ENCODE data around the gene SP140. TPM values are rescaled to one million over a fixed set of nuclear protein-coding genes. Genes with fewer than 3 reads are reported as not detected.

Gene SP140
- total RNA-seq, 2 donors from 2014 or later: not detected

DNA sequence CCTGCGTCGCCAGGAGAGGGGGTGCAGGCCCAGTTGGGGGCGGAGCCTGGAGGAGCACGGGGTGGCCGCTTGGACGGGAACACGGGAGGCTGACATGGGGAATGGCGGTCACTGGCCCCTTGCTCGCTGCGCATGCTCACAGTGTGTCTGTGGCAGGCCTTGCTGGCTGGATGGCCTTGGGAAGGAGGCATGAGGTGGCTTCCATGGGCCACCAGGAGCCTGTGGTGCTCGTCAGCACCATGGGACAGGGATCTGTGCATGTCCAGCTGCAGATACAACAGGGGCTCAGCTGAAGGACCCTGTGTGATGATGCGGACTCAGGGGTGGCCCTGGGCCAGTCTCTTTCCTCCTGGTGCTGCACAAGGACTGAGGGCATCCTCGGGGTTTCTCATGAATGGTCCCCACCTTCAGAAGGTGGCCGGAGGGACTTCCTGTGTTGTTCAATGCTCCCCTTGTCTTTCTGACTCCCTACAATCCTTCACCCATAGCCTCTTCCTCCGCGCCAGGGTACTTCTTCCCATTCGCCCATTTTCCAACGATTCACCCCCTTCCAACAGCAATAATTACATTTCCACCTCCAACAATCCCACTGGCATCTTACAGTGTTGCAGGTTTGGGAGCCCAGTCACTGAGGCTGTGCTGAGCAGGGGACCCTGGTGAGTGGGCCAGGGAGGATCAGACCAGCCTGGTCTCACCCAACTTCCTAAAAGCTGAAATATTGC, 98.0 kb downstream of the SP140 start:
- H3K4me3 ChIP-seq (ENCODE audit: low read length): no peak overlapping the region
- no peak overlapping the region for H3K9ac ChIP-seq (ENCODE audit: extremely low read depth, low read length, poor library complexity, severe bottlenecking)
- peak; percentile 58 for DNase-seq
- no peaks in the 10 kb centered on the region for H3K27me3 ChIP-seq (ENCODE audit: control insufficient read depth, insufficient read depth, low read length, poor library complexity, severe bottlenecking)
- H3K36me3 ChIP-seq (ENCODE audit: control insufficient read depth, insufficient read depth, low read length): no peaks in the 10 kb centered on the region
- peaks cover 41% of the 10 kb centered on the region for H3K9me3 Mint-ChIP-seq
- no peak overlapping the region for H3K27ac Mint-ChIP-seq
- no peak overlapping the region for H3K27ac ChIP-seq (ENCODE audit: low read depth, low read length)
- TF ChIP-seq, protein P1, sequence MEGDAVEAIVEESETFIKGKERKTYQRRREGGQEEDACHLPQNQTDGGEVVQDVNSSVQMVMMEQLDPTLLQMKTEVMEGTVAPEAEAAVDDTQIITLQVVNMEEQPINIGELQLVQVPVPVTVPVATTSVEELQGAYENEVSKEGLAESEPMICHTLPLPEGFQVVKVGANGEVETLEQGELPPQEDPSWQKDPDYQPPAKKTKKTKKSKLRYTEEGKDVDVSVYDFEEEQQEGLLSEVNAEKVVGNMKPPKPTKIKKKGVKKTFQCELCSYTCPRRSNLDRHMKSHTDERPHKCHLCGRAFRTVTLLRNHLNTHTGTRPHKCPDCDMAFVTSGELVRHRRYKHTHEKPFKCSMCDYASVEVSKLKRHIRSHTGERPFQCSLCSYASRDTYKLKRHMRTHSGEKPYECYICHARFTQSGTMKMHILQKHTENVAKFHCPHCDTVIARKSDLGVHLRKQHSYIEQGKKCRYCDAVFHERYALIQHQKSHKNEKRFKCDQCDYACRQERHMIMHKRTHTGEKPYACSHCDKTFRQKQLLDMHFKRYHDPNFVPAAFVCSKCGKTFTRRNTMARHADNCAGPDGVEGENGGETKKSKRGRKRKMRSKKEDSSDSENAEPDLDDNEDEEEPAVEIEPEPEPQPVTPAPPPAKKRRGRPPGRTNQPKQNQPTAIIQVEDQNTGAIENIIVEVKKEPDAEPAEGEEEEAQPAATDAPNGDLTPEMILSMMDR (conservative IDR thresholded peaks at IDR 0.05): no peak
- WGBS, 2 experiments (ENCODE audit: insufficient coverage in 1 of 2, insufficient read length in 1 of 2): 83 to 89% methylated on average over 8 to 18 of the region's 18 CpGs
- peaks cover 4% of the 10 kb centered on the region for H3K36me3 Mint-ChIP-seq (ENCODE audit: low read depth)
- H3K9me3 ChIP-seq (ENCODE audit: control insufficient read depth, low read length): peaks cover 14% of the 10 kb centered on the region
- peaks cover 9% of the 10 kb centered on the region for H3K4me1 Mint-ChIP-seq
- H3K4me1 ChIP-seq (ENCODE audit: control insufficient read depth, insufficient read depth, low read length): peaks cover 4% of the 10 kb centered on the region
- H3K27me3 Mint-ChIP-seq (ENCODE audit: insufficient read depth): peaks cover 10% of the 10 kb centered on the region
- H3K4me3 Mint-ChIP-seq: no peak overlapping the region

DNA sequence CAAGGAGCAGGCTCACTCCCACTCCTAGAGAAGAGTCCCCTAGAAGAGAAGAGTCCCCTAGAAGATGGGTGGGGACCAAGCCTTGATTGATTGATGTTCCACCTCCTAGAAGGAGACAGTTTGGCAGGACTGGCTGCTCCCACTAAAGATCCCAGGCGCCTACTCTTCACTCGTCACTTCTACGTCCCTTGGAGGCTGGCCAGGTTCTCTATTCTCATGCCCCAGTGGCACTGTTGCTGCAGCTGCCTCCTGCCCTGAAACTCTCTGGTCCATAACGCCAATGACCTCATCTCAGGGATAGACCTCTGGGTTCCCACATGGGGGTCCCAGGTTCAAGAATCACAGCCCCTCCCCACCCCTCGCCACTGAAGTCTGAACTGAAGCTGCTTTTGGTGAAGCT, 99.0 kb downstream of the SP140 start:
- Mint-ChIP-seq H3K9me3 (peaks cover 41% of the 10 kb centered on the region), H3K27me3 (ENCODE audit: insufficient read depth) (peaks cover 10% of the 10 kb centered on the region), H3K36me3 (ENCODE audit: low read depth) (peaks cover 4% of the 10 kb centered on the region), H3K4me1 (peaks cover 9% of the 10 kb centered on the region), H3K27ac (no peak overlapping the region), H3K4me3 (no peak overlapping the region)
- H3K9ac ChIP-seq (ENCODE audit: extremely low read depth, low read length, poor library complexity, severe bottlenecking): no peak overlapping the region
- no peak for DNase-seq
- TF ChIP-seq, protein P1 (conservative IDR thresholded peaks at IDR 0.05): no peak
- WGBS, 2 experiments (ENCODE audit: insufficient coverage in 1 of 2, insufficient read length in 1 of 2): 89 to 90% methylated on average over 4 to 5 of the region's 5 CpGs
- H3K9me3 ChIP-seq (ENCODE audit: control insufficient read depth, low read length): peaks cover 14% of the 10 kb centered on the region
- H3K27ac ChIP-seq (ENCODE audit: low read depth, low read length): no peak overlapping the region
- no peaks in the 10 kb centered on the region for H3K36me3 ChIP-seq (ENCODE audit: control insufficient read depth, insufficient read depth, low read length)
- no peaks in the 10 kb centered on the region for H3K27me3 ChIP-seq (ENCODE audit: control insufficient read depth, insufficient read depth, low read length, poor library complexity, severe bottlenecking)
- H3K4me3 ChIP-seq (ENCODE audit: low read length): no peak overlapping the region
- H3K4me1 ChIP-seq (ENCODE audit: control insufficient read depth, insufficient read depth, low read length): peaks cover 4% of the 10 kb centered on the region

DNA sequence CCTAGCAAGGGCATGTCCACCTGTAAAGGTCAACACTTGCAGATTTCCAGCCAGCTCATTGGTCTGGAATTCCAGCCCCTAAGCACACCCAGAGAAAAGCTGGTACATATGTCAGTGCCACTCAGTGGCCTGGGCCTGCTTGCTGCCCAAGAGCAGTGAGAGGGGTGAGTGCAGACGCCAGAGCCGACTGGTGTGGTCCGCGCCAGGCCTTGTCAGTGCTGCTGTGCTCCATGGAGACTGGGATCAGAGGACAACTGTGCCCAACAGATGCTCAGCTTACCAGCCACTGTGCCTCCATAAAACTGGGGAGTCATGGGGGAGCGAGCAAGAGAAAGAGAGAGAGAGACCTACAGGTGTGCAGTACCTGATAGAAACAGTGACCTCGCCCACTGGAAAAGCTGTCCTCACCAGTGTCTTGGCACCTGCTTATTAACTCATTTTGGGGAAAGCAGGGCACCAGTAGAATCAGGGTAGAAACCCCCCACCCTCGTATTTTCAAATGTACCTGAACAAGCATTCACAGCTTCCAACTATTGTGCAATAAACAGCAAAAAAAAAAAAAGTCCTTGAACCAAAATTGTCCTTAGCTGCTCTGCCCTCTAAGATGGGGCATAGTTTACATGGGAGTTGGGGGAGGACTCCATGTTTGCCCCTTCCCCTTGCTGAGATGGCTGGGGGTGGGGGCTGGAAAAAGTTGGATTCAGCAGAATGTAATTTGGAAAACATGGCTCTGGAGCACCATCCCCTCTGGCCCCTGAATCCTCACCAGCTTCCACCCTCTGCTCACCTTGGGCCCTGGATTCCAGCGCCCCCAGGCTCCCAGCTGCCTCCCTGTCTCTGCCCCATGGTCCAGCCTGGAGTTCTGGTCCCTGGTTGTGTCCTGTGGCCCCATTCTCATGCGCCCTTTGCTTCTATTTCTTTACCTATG, 100.0 kb downstream of the SP140 start:
- DNase-seq: peak; percentile 35
- peaks cover 4% of the 10 kb centered on the region for H3K4me1 ChIP-seq (ENCODE audit: control insufficient read depth, insufficient read depth, low read length)
- peaks cover 14% of the 10 kb centered on the region for H3K9me3 ChIP-seq (ENCODE audit: control insufficient read depth, low read length)
- H3K9ac ChIP-seq (ENCODE audit: extremely low read depth, low read length, poor library complexity, severe bottlenecking): no peak overlapping the region
- peaks cover 9% of the 10 kb centered on the region for H3K4me1 Mint-ChIP-seq
- peaks cover 4% of the 10 kb centered on the region for H3K36me3 Mint-ChIP-seq (ENCODE audit: low read depth)
- peaks cover 10% of the 10 kb centered on the region for H3K27me3 Mint-ChIP-seq (ENCODE audit: insufficient read depth)
- H3K27ac ChIP-seq (ENCODE audit: low read depth, low read length): no peak overlapping the region
- H3K9me3 Mint-ChIP-seq: peaks cover 38% of the 10 kb centered on the region
- no peak overlapping the region for H3K27ac Mint-ChIP-seq
- H3K4me3 ChIP-seq (ENCODE audit: low read length): no peak overlapping the region
- H3K27me3 ChIP-seq (ENCODE audit: control insufficient read depth, insufficient read depth, low read length, poor library complexity, severe bottlenecking): no peaks in the 10 kb centered on the region
- H3K4me3 Mint-ChIP-seq: no peak overlapping the region
- TF ChIP-seq, protein P1 (conservative IDR thresholded peaks at IDR 0.05): no peak
- no peaks in the 10 kb centered on the region for H3K36me3 ChIP-seq (ENCODE audit: control insufficient read depth, insufficient read depth, low read length)
- WGBS, 2 experiments (ENCODE audit: insufficient coverage in 1 of 2, insufficient read length in 1 of 2): 90 to 96% methylated on average over 6 to 7 of the region's 9 CpGs
